Measurements from ENCODE around the gene ABHD12B. TPM values are rescaled to one million over a fixed set of nuclear protein-coding genes. Genes with fewer than 3 reads are reported as not detected.
"Not testable (repeated sequence)": the region's sequence is repeated elsewhere in the genome, so short reads cannot be mapped to it uniquely, and the experiment has no call there.

The ABHD12B gene
- total RNA-seq, 2 experiments from 2014 or later, result not detected

DNA sequence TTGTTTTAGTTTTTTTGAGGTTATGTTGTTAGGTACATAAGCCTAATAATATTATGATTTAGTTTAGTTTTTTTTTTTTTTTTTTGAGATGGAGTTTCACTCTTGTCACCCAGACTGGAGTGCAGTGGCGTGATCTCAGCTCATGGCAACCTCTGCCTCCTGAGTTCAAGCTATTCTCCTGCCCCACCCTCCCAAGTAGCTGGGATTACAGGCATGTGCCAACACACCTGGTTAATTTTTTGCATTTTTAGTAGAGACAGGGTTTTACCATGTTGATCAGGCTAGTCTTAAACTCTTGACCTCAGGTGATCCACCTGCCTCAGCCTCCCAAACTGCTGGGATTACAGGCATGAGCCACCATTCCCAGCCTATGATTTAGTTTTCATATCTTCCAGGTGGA lies 25.2 kb downstream of the ABHD12B start:
- H3K27ac Mint-ChIP-seq; H3K4me1 Mint-ChIP-seq (ENCODE audit: low read depth); POLR2A ChIA-PET; CTCF ChIA-PET; H3K4me3 Mint-ChIP-seq; H3K36me3 Mint-ChIP-seq (ENCODE audit: low read depth); H3K9me3 Mint-ChIP-seq (ENCODE audit: insufficient read depth); DNase-seq; ATAC-seq: not testable (repeated sequence)
- H3K27me3 Mint-ChIP-seq (ENCODE audit: low read depth), result peaks cover 14% of the 10 kb centered on the region

- ATAC-seq (no peak), DNase-seq (no peak)
- no peaks in the 10 kb centered on the region for H3K4me1 Mint-ChIP-seq (ENCODE audit: low read depth)
- H3K36me3 Mint-ChIP-seq (ENCODE audit: low read depth), result no peaks in the 10 kb centered on the region
- ChIA-PET POLR2A (no interaction called here), CTCF (no interaction called here)
- no peak overlapping the region for H3K27ac Mint-ChIP-seq
- peaks cover 11% of the 10 kb centered on the region for H3K27me3 Mint-ChIP-seq (ENCODE audit: low read depth)
- no peaks in the 10 kb centered on the region for H3K9me3 Mint-ChIP-seq (ENCODE audit: insufficient read depth)
- H3K4me3 Mint-ChIP-seq, result no peak overlapping the region
These were observed 25.9 kb downstream of the ABHD12B start for GRCh38 chr14:50897658-50898175.

GRCh38 chr14:50901361-50901760 lies 29.5 kb downstream of the ABHD12B start:
- peaks cover 6% of the 10 kb centered on the region for H3K9me3 Mint-ChIP-seq (ENCODE audit: insufficient read depth)
- H3K27me3 Mint-ChIP-seq (ENCODE audit: low read depth), result peaks cover 16% of the 10 kb centered on the region
- H3K4me3 Mint-ChIP-seq, result no peak overlapping the region
- ChIA-PET POLR2A (no interaction called here), CTCF (no interaction called here)
- DNase-seq (no peak), ATAC-seq (no peak)
- H3K27ac Mint-ChIP-seq, result no peak overlapping the region
- no peaks in the 10 kb centered on the region for H3K36me3 Mint-ChIP-seq (ENCODE audit: low read depth)
- no peaks in the 10 kb centered on the region for H3K4me1 Mint-ChIP-seq (ENCODE audit: low read depth)

GRCh38 chr14:50904719-50905118 lies 32.9 kb downstream of the ABHD12B start:
- CTCF ChIA-PET, result interaction anchor here (1.2 kb wide), 1 partner anchor 875 kb away, joined by 3 read pairs; no protein-coding TSS in a partner anchor
- ATAC-seq (no peak), DNase-seq (no peak)
- H3K27ac Mint-ChIP-seq, result no peak overlapping the region
- peaks cover 15% of the 10 kb centered on the region for H3K27me3 Mint-ChIP-seq (ENCODE audit: low read depth)
- POLR2A ChIA-PET, result no interaction called here
- H3K36me3 Mint-ChIP-seq (ENCODE audit: low read depth), result no peaks in the 10 kb centered on the region
- no peaks in the 10 kb centered on the region for H3K4me1 Mint-ChIP-seq (ENCODE audit: low read depth)
- no peak overlapping the region for H3K4me3 Mint-ChIP-seq
- peaks cover 6% of the 10 kb centered on the region for H3K9me3 Mint-ChIP-seq (ENCODE audit: insufficient read depth)

GRCh38 chr14:50906326-50907065 lies 34.6 kb downstream of the ABHD12B start:
- DNase-seq (no peak), ATAC-seq (no peak)
- H3K36me3 Mint-ChIP-seq (ENCODE audit: low read depth), result no peaks in the 10 kb centered on the region
- H3K4me3 Mint-ChIP-seq, result no peak overlapping the region
- peaks cover 6% of the 10 kb centered on the region for H3K9me3 Mint-ChIP-seq (ENCODE audit: insufficient read depth)
- H3K27me3 Mint-ChIP-seq (ENCODE audit: low read depth), result peaks cover 13% of the 10 kb centered on the region
- POLR2A ChIA-PET, result no interaction called here
- no peak overlapping the region for H3K27ac Mint-ChIP-seq
- CTCF ChIA-PET, result no interaction called here
- no peaks in the 10 kb centered on the region for H3K4me1 Mint-ChIP-seq (ENCODE audit: low read depth)

DNA sequence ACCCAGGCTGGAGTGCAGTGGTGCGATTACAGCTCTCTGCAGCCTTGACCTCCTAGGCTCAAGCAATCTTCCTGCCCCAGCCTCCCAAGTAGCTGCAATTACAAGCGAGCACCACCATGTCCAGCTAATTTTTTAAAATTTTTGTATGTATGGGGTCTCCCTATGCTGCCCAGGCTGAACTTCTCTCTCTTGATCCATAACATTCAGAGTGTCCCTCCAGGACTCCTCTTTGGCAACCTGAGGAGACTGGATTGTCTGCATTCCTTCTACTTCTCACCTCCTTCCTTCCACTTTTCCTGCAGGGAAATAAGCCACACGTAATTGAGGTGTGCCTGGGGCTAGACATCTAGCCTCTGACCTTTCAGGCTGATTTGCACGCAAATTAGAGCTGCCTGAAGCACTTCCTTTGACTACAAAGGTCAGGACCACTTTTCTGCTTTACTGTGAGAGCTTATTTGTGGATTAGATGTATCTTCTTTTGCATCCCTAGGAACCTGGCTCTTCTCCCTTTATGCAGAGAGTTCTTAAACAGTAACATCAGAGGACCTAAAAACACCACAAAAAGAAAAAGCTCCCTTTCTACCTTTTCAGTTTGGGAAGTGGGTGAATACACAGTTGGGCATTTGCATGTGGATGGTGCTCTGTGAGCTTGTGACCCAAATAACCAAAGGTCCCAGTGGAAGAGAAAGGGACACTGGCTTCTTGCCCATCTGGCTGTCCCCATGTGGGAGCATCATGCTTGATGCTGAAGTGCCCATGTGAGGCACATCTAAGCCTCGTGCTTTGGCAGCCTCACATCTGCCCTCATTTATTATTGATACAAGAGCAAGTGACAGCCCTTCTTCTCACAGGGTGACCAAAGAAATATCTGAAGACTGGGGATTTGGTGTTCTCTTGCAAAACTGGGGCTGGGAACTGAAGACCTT lies 38.9 kb downstream of the ABHD12B start:
- H3K27me3 Mint-ChIP-seq (ENCODE audit: low read depth), result peaks cover 8% of the 10 kb centered on the region
- no peak for DNase-seq
- no peak for ATAC-seq
- H3K27ac Mint-ChIP-seq, result no peak overlapping the region
- CTCF ChIA-PET, result interaction anchor here (0.6 to 1.4 kb wide), 2 partner anchors 50 to 1820 kb away, joined by 3 to 4 read pairs; no protein-coding TSS in a partner anchor
- H3K4me1 Mint-ChIP-seq (ENCODE audit: low read depth), result no peaks in the 10 kb centered on the region
- POLR2A ChIA-PET, result no interaction called here
- no peak overlapping the region for H3K4me3 Mint-ChIP-seq
- H3K36me3 Mint-ChIP-seq (ENCODE audit: low read depth), result no peaks in the 10 kb centered on the region
- H3K9me3 Mint-ChIP-seq (ENCODE audit: insufficient read depth), result no peaks in the 10 kb centered on the region

DNA sequence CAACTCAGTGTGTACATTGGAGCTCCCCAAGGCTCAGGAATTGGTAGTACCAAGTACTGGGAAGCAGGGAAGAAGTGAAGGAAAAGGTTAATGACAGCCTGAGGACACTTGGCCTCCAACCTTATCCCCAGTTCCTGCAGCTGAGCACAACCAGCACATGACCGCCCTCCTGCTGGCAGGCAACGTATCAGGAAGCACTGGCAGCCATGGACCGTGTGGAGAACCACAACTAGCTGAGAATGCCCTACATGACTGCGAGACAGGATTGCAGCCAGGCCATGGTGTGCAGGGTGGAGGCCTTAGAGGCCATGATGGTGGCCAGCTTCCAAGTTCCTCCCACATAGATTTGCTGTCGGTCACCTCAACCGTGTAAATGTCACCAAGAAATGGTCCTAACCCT lies 45.6 kb downstream of the ABHD12B start:
- CTCF ChIA-PET, result no interaction called here
- Mint-ChIP-seq H3K27ac (no peak overlapping the region), H3K27me3 (ENCODE audit: low read depth) (peaks cover 11% of the 10 kb centered on the region), H3K9me3 (ENCODE audit: insufficient read depth) (no peaks in the 10 kb centered on the region), H3K36me3 (ENCODE audit: low read depth) (no peaks in the 10 kb centered on the region), H3K4me1 (ENCODE audit: low read depth) (no peaks in the 10 kb centered on the region), H3K4me3 (no peak overlapping the region)
- POLR2A ChIA-PET, result no interaction called here
- DNase-seq (no peak), ATAC-seq (no peak)

DNA sequence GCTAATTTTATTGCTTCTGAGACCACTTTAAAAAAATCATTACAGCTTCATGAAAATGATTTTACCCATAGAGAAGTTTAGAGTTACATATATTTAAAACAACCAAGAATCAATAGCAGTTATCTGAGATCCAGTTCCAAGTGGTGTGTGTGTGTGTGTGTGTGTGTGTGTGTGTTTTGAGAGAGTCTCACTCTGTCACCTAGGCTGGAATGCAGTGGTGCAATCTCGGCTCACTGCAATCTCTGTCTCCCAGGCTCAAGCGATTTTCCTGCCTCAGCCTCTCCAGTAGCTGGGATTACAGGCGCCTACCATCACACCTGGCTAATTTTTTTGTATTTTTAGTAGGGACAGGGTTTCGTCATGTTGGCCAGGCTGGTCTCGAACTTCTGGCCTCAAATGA lies 47.7 kb downstream of the ABHD12B start:
- H3K36me3 Mint-ChIP-seq (ENCODE audit: low read depth); CTCF ChIA-PET; POLR2A ChIA-PET; H3K4me1 Mint-ChIP-seq (ENCODE audit: low read depth); ATAC-seq; DNase-seq; H3K4me3 Mint-ChIP-seq; H3K27ac Mint-ChIP-seq; H3K9me3 Mint-ChIP-seq (ENCODE audit: insufficient read depth): not testable (repeated sequence)
- peaks cover 11% of the 10 kb centered on the region for H3K27me3 Mint-ChIP-seq (ENCODE audit: low read depth)

DNA sequence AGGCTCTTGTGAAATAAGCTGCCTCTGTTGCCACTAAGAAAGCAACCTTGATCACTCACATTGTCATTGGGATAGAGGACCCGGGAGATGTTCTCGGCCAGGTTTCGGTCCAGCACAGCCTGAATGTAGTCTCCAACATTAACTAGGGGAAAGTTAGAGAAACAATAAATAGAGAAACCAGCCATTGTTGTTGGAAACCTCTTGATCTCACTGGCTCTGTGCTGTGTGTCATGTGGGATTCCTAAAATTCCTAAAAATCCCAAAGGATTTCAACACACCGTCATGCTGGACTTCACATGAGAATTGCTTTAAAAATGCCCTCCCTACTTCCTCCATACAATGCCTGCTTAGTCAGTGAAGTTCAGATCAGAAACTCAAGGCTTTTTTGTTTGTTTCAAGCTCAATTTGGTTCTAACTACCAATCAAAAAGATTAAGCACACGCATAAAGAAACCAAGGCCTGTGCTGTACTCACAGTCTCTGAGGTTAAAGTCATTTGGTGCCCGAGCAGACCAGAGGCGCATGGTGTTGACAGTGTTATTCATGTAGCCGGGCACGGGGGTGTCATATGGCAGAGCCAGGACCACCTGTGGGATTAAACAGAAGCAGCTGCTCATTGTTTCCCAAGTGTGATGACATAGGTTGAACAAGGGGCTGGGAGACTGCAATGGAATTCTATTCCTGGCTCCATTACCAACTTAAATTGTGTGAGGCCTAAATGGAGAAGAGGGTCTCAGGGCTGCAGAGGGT lies 48.8 kb downstream of the ABHD12B start:
- DNase-seq (no peak), ATAC-seq (no peak)
- H3K4me1 Mint-ChIP-seq (ENCODE audit: low read depth), result no peaks in the 10 kb centered on the region
- H3K27me3 Mint-ChIP-seq (ENCODE audit: low read depth), result peaks cover 11% of the 10 kb centered on the region
- H3K36me3 Mint-ChIP-seq (ENCODE audit: low read depth), result no peaks in the 10 kb centered on the region
- CTCF ChIA-PET, result no interaction called here
- H3K4me3 Mint-ChIP-seq, result no peak overlapping the region
- POLR2A ChIA-PET, result no interaction called here
- no peak overlapping the region for H3K27ac Mint-ChIP-seq
- no peaks in the 10 kb centered on the region for H3K9me3 Mint-ChIP-seq (ENCODE audit: insufficient read depth)

DNA sequence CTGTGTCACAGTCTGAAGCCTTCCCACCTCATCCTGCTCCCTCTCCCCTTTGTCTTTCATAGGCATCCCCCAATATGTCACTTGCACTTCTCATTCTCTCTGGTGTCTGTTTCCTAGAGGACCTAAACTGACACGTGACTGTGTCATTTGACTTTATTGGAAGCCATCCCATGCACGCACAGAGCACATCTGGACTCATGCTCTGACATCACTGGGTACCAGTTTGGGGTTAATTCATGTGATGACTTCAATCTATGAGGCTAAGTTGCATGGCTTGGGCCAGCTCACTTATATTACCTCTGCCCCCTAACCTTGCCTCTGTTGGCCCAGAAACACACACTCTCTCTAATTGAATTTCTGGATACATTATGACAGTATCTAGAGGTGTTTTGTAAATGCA lies 51.0 kb downstream of the ABHD12B start:
- DNase-seq (no peak), ATAC-seq (no peak)
- H3K9me3 Mint-ChIP-seq (ENCODE audit: insufficient read depth), result no peaks in the 10 kb centered on the region
- H3K4me3 Mint-ChIP-seq, result no peak overlapping the region
- peaks cover 3% of the 10 kb centered on the region for H3K4me1 Mint-ChIP-seq (ENCODE audit: low read depth)
- H3K36me3 Mint-ChIP-seq (ENCODE audit: low read depth), result no peaks in the 10 kb centered on the region
- no peak overlapping the region for H3K27ac Mint-ChIP-seq
- CTCF ChIA-PET, result no interaction called here
- POLR2A ChIA-PET, result no interaction called here
- H3K27me3 Mint-ChIP-seq (ENCODE audit: low read depth), result peaks cover 11% of the 10 kb centered on the region

- CTCF ChIA-PET, result no interaction called here
- no peak for ATAC-seq
- H3K27me3 Mint-ChIP-seq (ENCODE audit: low read depth), result peaks cover 4% of the 10 kb centered on the region
- no peaks in the 10 kb centered on the region for H3K9me3 Mint-ChIP-seq (ENCODE audit: insufficient read depth)
- H3K4me1 Mint-ChIP-seq (ENCODE audit: low read depth), result peaks cover 3% of the 10 kb centered on the region
- H3K4me3 Mint-ChIP-seq, result no peak overlapping the region
- POLR2A ChIA-PET, result no interaction called here
- DNase-seq, result no peak
- H3K27ac Mint-ChIP-seq, result no peak overlapping the region
- no peaks in the 10 kb centered on the region for H3K36me3 Mint-ChIP-seq (ENCODE audit: low read depth)
These were observed 52.4 kb downstream of the ABHD12B start for GRCh38 chr14:50924236-50924635.

DNA sequence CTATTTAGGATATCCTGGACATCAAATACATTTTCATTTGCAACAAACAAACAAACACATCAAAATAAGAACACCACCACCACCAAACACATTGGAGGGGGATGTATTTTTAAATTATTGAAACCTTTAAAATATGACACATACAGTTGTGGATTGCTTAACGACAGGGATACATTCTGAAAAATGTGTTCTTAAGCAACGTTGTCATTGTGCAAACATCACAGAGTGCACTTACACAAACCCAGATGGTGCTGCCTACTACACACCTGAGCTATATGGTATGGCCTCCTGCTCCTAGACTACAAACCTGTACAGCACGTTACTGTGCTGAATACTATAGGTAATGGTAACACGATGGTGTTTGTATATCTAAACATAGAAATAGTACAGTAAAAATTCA lies 53.0 kb downstream of the ABHD12B start:
- ATAC-seq (no peak), DNase-seq (no peak)
- CTCF ChIA-PET, result no interaction called here
- POLR2A ChIA-PET, result no interaction called here
- Mint-ChIP-seq H3K27ac (no peak overlapping the region), H3K27me3 (ENCODE audit: low read depth) (peaks cover 6% of the 10 kb centered on the region), H3K9me3 (ENCODE audit: insufficient read depth) (no peaks in the 10 kb centered on the region), H3K4me3 (no peak overlapping the region), H3K4me1 (ENCODE audit: low read depth) (peaks cover 3% of the 10 kb centered on the region), H3K36me3 (ENCODE audit: low read depth) (no peaks in the 10 kb centered on the region)

Data from activated CD8-positive, alpha-beta T cell treated with anti-CD3 and anti-CD28 coated beads, Interleukin-2, amount 10 ng/mL, durations not matched to agents 7 days and 5 days (primary cell).